HepG2 (cell line): Measurements from ENCODE around the gene EPB41. TPM values are rescaled to one million over a fixed set of nuclear protein-coding genes. Genes with fewer than 3 reads are reported as not detected.
"Not testable (repeated sequence)": the region's sequence is repeated elsewhere in the genome, so short reads cannot be mapped to it uniquely, and the experiment has no call there.

Source experiments
- ATAC-seq: fragments of 200-7000 bp; cut with Tn5 transposase; 3 replicates; pipeline ENCODE4 v1.9.1; 2020; ENCODE audit warnings: mild to moderate bottlenecking, moderate library complexity
- BruUV-seq: library from RNA; stranded (reverse); fragments of 400-500 nt; replicated peaks from 2 replicates; lab custom pipeline; 2021; lab: Mats Ljungman, UMichigan
- CTCF ChIA-PET: fragments of 300-600 bp; formaldehyde crosslinking; extraction: SDS; loops from one replicate; lab custom pipeline; 2021; ENCODE audit warnings: low total read pairs, inconsistent platforms, low intra/inter-chr PET ratio; lab: Yijun Ruan, JAX
- POLR2A ChIA-PET: fragments of 350-600 bp; sonication (Branson Sonifier 250); formaldehyde crosslinking; loops from one replicate; lab custom pipeline; 2020; ENCODE audit warnings: antibody characterized with exemption, inconsistent platforms; lab: Yijun Ruan, JAX
- DNase-seq: peaks from one replicate; pipeline ENCODE4 v3.0.0-alpha.2; 2015; ENCODE audit warnings: low spot score
- FAIRE-seq: peaks from 3 replicates; lab custom pipeline; 2011; peaks lifted over from hg19 to GRCh38; lab: Jason Lieb, UNC
- H2AFZ ChIP-seq: one replicate; pipeline ENCODE4 v1.6.1; 2011; ENCODE audit warnings: low read length, inconsistent platforms
- H3K27ac ChIP-seq: fragments of 300-600 bp; 3 replicates; pipeline ENCODE4 v1.8.0; 2011; ENCODE audit warnings: mixed run types, mild to moderate bottlenecking, mixed read lengths, low read length, inconsistent platforms; ENCODE audit not compliant: insufficient read depth; ENCODE audit errors: extremely low read length
- H3K27me3 ChIP-seq, 2 experiments: fragments of 200-600 bp in 1 of 2; 2 replicates in 1 of 2; 3 replicates in 1 of 2; pipeline versions ENCODE4 v1.6.0 to v1.8.0; 2011; ENCODE audit warnings: low read length in 2 of 2, mild to moderate bottlenecking in 2 of 2, moderate library complexity in 2 of 2, inconsistent platforms in 1 of 2; ENCODE audit not compliant: insufficient read depth in 2 of 2, control insufficient read depth in 1 of 2
- H3K36me3 ChIP-seq, 2 experiments: fragments of 200-600 bp in 1 of 2; replicated peaks in 1 of 2; 2 replicates in 1 of 2; 3 replicates in 1 of 2; pipeline versions ENCODE4 v1.5.1 to v1.8.0; 2011; ENCODE audit warnings: low read length in 2 of 2, inconsistent platforms in 1 of 2; ENCODE audit not compliant: insufficient read depth in 2 of 2, control insufficient read depth in 1 of 2
- H3K4me1 ChIP-seq: 2 replicates; pipeline ENCODE4 v1.5.1; 2012; ENCODE audit warnings: low read length, inconsistent platforms; ENCODE audit not compliant: insufficient read depth
- H3K4me2 ChIP-seq: 2 replicates; pipeline ENCODE4 v1.6.0; 2011; ENCODE audit warnings: low read depth, low read length, inconsistent platforms
- H3K4me3 ChIP-seq, 3 experiments: fragments of 200-600 bp in 1 of 3; sonication (generic), shearing (Covaris generic) in 1 of 3; replicated peaks in 1 of 3; 2 replicates each; pipeline ENCODE4 v1.5.1; 2011 to 2016; ENCODE audit warnings: low read length in 3 of 3, inconsistent platforms in 2 of 3, low read depth in 2 of 3, mild to moderate bottlenecking in 2 of 3, control low read depth in 1 of 3, mixed read lengths in 1 of 3; ENCODE audit not compliant: insufficient read depth in 1 of 3
- H3K79me2 ChIP-seq: one replicate; pipeline ENCODE4 v1.6.1; 2011; ENCODE audit warnings: low read length, inconsistent platforms; ENCODE audit not compliant: insufficient read depth
- H3K9ac ChIP-seq: 2 replicates; pipeline ENCODE4 v1.6.0; 2011; ENCODE audit warnings: mild to moderate bottlenecking, low read depth, low read length, inconsistent platforms; ENCODE audit not compliant: insufficient read depth
- H3K9me3 ChIP-seq: 2 replicates; pipeline ENCODE4 v1.5.1; 2012; ENCODE audit warnings: mild to moderate bottlenecking, low read length
- H4K20me1 ChIP-seq: 2 replicates; pipeline ENCODE4 v1.6.0; 2011; ENCODE audit warnings: inconsistent platforms, mild to moderate bottlenecking, low read length, moderate library complexity; ENCODE audit not compliant: insufficient read depth
- BRD4 ChIP-seq: sonication (generic); formaldehyde crosslinking; IDR thresholded peaks from 2 replicates; pipeline ENCODE4 v1.4.0; 2020; ENCODE audit warnings: missing genetic modification reagents
- PHB2 ChIP-seq: fragments of 450-650 bp; IDR thresholded peaks from 2 replicates; pipeline ENCODE4 v1.6.1; 2018; ENCODE audit not compliant: partially characterized antibody
- ZNF460 ChIP-seq: sonication (generic); formaldehyde crosslinking; IDR thresholded peaks from 2 replicates; pipeline ENCODE4 v1.5.1; 2020; ENCODE audit warnings: missing genetic modification reagents, mild to moderate bottlenecking, borderline replicate concordance
- WGBS: methylation state at CpG from one replicate; pipeline ENCODE4 v1.1.6; 2017; ENCODE audit warnings: low lambda C conversion rate; 5-methylcytosine and 5-hydroxymethylcytosine counted together
- in situ Hi-C: cut with HindIII; loops from 2 replicates; pipeline ENCODE4 v1.10.0; 2017; ENCODE audit warnings: low pct_unique_long_range_greater_than_20kb; ENCODE audit not compliant: extremely low pct_ligation_motif_present
- intact Hi-C: fragments of 100-400 bp; cut with micrococcal nuclease; formaldehyde crosslinking; loops from one replicate; pipeline ENCODE4 v1.10.0; 2022; ENCODE audit not compliant: unreplicated experiment
- polyA plus RNA-seq, 8 experiments: library from polyadenylated mRNA; depleted of rRNA in 3 of 8; stranded (reverse) in 7 of 8; unstranded in 1 of 8; fragments of >200 nt; fragmentation: Illumina TruSeq in 4 of 8; extraction: Trizol in 4 of 8; gene quantifications; 2 replicates each; pipeline versions ENCODE4 v1.2.1 to v1.2.3, GENCODE V29; 2011 to 2016; ENCODE audit warnings: low read depth in 4 of 8, missing spikeins in 1 of 8, mixed read lengths in 1 of 8; ENCODE audit not compliant: insufficient read depth in 1 of 8
- total RNA-seq, 5 experiments: library from RNA; depleted of rRNA; stranded (reverse); fragments of >200 nt; fragmentation: Illumina TruSeq; extraction: Trizol; gene quantifications; 2 replicates each; pipeline ENCODE4 v1.2.3, GENCODE V29; 2016; ENCODE audit warnings: low read depth in 1 of 5

EPB41 gene
- total and polyA plus RNA-seq, 2 of the 13 experiments (the other 11 are each of a cell fraction or from before 2014, with no cell fraction given): 34.5 to 46.7 TPM

DNA sequence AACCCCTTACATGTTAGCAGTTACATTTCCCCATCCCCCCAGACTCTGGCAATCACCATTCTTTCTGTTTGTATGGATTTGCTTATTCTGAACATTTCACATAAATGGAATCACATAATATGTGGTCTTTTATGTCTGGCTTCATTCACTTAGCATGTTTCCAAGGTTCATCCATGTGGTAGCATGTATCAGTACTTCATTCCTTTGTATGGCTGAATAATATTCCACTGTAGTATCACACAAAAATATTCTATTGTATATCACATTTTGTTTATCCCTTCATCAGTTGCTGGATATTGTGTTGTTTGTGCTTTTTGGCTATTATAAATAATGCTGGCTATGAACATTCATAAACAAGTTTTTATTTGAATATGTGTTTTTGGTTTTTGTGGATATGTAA is 22.2 kb downstream of the EPB41 start:
- intact Hi-C loops: no loop called here
- no peak overlapping the region for H3K27ac ChIP-seq
- no peak for ATAC-seq

DNA sequence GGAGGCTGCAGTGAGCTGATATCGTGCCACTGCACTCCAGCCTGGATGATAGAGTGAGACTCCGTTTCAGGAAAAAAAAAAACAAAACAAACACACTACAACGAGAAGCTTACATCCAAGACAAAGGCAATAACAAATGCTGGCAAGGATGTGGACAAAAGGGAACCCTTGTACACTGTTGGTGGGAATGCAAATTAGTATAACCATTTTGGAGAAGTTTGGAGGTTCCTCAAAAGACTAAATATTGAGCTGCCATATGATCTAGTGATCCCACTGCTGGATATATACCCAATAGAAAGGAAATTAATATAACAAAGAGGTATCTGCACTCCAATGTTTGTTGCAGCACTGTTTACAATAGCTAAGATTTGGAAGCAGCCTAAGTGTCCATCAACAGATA is 29.2 kb downstream of the EPB41 start:
- H3K36me3 ChIP-seq, POLR2A ChIA-PET, intact Hi-C loops, H4K20me1 ChIP-seq, H3K4me1 ChIP-seq, CTCF ChIA-PET, ATAC-seq, H3K27ac ChIP-seq, H2AFZ ChIP-seq, FAIRE-seq, H3K9me3 ChIP-seq, BruUV-seq, H3K4me3 ChIP-seq, H3K9ac ChIP-seq, in situ Hi-C loops, H3K4me2 ChIP-seq, DNase-seq, H3K27me3 ChIP-seq: not testable (repeated sequence)
- H3K79me2 ChIP-seq: peaks cover 17% of the 10 kb centered on the region
- WGBS: 91% methylated on average over 3 of the region's 3 CpGs

More for the DNA sequence above, 22.2 kb downstream of the EPB41 start:
- in situ Hi-C loops: no loop called here
- Histone ChIP-seq H3K27me3 (no peaks in the 10 kb centered on the region), H3K9me3 (no peaks in the 10 kb centered on the region), H4K20me1 (no peaks in the 10 kb centered on the region), H3K9ac (no peak overlapping the region), H2AFZ (no peak overlapping the region), H3K36me3 (no peaks in the 10 kb centered on the region), H3K4me2 (no peak overlapping the region), H3K79me2 (peaks cover 50% of the 10 kb centered on the region), H3K4me1 (no peaks in the 10 kb centered on the region), H3K4me3 (no peak overlapping the region)
- POLR2A ChIA-PET: no interaction called here
- BruUV-seq: no TSS peak
- TF ChIP-seq PHB2 (no peak), ZNF460 (CRISPR knock-in tag) (no peak), BRD4 (no peak)
- CTCF ChIA-PET: no interaction called here
- FAIRE-seq: no peak
- DNase-seq: no peak
